Activated CD4-positive, alpha-beta memory T cell treated with anti-CD3 and anti-CD28 coated beads, Interleukin-2, amount 10 ng/mL, durations not matched to agents 7 days and 5 days (primary cell): ENCODE data around the gene GPM6B. TPM values are rescaled to one million over a fixed set of nuclear protein-coding genes. Genes with fewer than 3 reads are reported as not detected.
A peak's percentile ranks its signal among the peaks of the same experiment; 100 is the strongest.

Experiments used
- CTCF ChIA-PET: fragments of 350-600 bp; sonication (Branson Sonifier 250); formaldehyde crosslinking; loops from one replicate; lab custom pipeline; 2021; ENCODE audit warnings: antibody characterized with exemption, inconsistent platforms; lab: Charles Lee
- POLR2A ChIA-PET: fragments of 350-600 bp; sonication (Branson Sonifier 250); formaldehyde crosslinking; loops from one replicate; lab custom pipeline; 2021; ENCODE audit warnings: antibody characterized with exemption; lab: Charles Lee
- DNase-seq: peaks from one replicate; pipeline ENCODE4 v3.0.0-alpha.2; 2020
- H3K27ac Mint-ChIP-seq: one replicate; pipeline ENCODE4 v1.8.0; 2021; ENCODE audit warnings: mild to moderate bottlenecking, mixed read lengths
- H3K27me3 Mint-ChIP-seq: one replicate; pipeline ENCODE4 v1.8.0; 2021; ENCODE audit warnings: mixed read lengths
- H3K36me3 Mint-ChIP-seq: one replicate; pipeline ENCODE4 v1.8.0; 2021; ENCODE audit warnings: low read depth, mixed read lengths
- H3K4me1 Mint-ChIP-seq: one replicate; pipeline ENCODE4 v1.8.0; 2021; ENCODE audit warnings: mixed read lengths
- H3K4me3 Mint-ChIP-seq: one replicate; pipeline ENCODE4 v1.8.0; 2021; ENCODE audit warnings: mild to moderate bottlenecking, mixed read lengths
- H3K9me3 Mint-ChIP-seq: one replicate; pipeline ENCODE4 v1.8.0; 2021; ENCODE audit warnings: mixed read lengths
- total RNA-seq, 2 experiments: library from RNA; stranded (reverse); gene quantifications; one replicate each; pipeline ENCODE4 v1.2.3, GENCODE V29; 2021

The GPM6B gene
- total RNA-seq, 2 experiments from 2014 or later, result not detected

DNA sequence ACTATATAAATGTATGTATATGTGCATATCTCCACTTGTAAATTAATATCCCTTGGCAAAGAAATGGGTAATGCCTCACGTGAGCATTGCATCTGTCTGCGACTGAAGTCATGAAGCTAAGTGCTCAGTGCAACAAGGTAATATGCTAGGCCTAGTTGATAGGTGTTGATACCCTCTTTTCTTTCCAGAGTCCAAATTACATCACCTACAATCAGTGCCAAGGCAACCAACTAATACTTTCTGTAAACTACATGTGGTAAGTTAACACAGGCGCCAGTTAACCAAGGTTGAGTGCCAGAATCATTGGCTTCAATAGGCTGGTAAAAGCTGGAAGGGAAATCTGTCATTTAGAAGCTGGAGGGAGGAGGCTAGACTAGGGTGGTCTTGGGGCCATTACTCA, 41.1 kb downstream of the GPM6B start:
- peaks cover 8% of the 10 kb centered on the region for H3K36me3 Mint-ChIP-seq
- no peak overlapping the region for H3K4me3 Mint-ChIP-seq
- POLR2A ChIA-PET, result no interaction called here
- CTCF ChIA-PET, result interaction anchor here (0.6 kb wide), 2 partner anchors 94 to 484 kb away, joined by 3 read pairs; no protein-coding TSS in a partner anchor
- no peaks in the 10 kb centered on the region for H3K9me3 Mint-ChIP-seq
- no peaks in the 10 kb centered on the region for H3K4me1 Mint-ChIP-seq
- H3K27me3 Mint-ChIP-seq, result no peaks in the 10 kb centered on the region
- H3K27ac Mint-ChIP-seq, result no peak overlapping the region
- no peak for DNase-seq

GRCh38 chrX:13774696-13775095, 42.2 kb downstream of the GPM6B start:
- Mint-ChIP-seq H3K36me3 (peaks cover 19% of the 10 kb centered on the region), H3K27me3 (no peaks in the 10 kb centered on the region), H3K4me3 (no peak overlapping the region), H3K27ac (no peak overlapping the region), H3K9me3 (no peaks in the 10 kb centered on the region), H3K4me1 (no peaks in the 10 kb centered on the region)
- POLR2A ChIA-PET, result no interaction called here
- no peak for DNase-seq
- CTCF ChIA-PET, result no interaction called here

GRCh38 chrX:13770013-13770535, 46.8 kb downstream of the GPM6B start:
- DNase-seq, result no peak
- no peak overlapping the region for H3K27ac Mint-ChIP-seq
- peaks cover 57% of the 10 kb centered on the region for H3K36me3 Mint-ChIP-seq
- no peak overlapping the region for H3K4me3 Mint-ChIP-seq
- ChIA-PET POLR2A (no interaction called here), CTCF (no interaction called here)
- no peaks in the 10 kb centered on the region for H3K4me1 Mint-ChIP-seq
- H3K9me3 Mint-ChIP-seq, result no peaks in the 10 kb centered on the region
- H3K27me3 Mint-ChIP-seq, result no peaks in the 10 kb centered on the region

- Mint-ChIP-seq H3K27ac (no peak overlapping the region), H3K36me3 (peaks cover 48% of the 10 kb centered on the region), H3K4me1 (no peaks in the 10 kb centered on the region), H3K27me3 (no peaks in the 10 kb centered on the region), H3K9me3 (no peaks in the 10 kb centered on the region), H3K4me3 (no peak overlapping the region)
- ChIA-PET CTCF (no interaction called here), POLR2A (no interaction called here)
- DNase-seq, result no peak
Measured at GRCh38 chrX:13768939-13769338, 48.0 kb downstream of the GPM6B start.

GRCh38 chrX:13764765-13765164, 52.1 kb downstream of the GPM6B start:
- CTCF ChIA-PET, result no interaction called here
- POLR2A ChIA-PET, result no interaction called here

DNA sequence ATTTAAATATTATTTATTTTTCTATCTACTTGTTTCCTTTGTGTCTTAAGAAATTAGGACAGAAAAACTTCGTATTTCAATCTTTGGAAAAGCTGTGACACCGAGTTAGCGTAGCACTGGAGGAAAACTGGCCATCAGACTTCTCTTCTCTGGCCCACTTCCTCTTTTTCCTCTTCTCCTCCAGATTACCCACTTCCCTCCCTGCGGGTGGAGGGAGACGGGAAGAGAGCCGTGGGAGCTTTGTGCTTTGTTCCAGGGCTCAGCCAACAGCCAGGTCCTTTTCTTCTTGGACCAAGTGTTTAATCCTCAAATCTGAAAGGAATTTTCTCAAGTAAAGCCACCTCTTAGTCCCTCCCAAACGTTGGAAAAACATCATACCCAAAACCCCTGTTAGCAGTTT, 52.6 kb downstream of the GPM6B start:
- Mint-ChIP-seq H3K36me3 (peaks cover 61% of the 10 kb centered on the region), H3K9me3 (no peaks in the 10 kb centered on the region), H3K27me3 (no peaks in the 10 kb centered on the region), H3K4me3 (no peak overlapping the region), H3K4me1 (peaks cover 10% of the 10 kb centered on the region), H3K27ac (no peak overlapping the region)
- POLR2A ChIA-PET, result no interaction called here
- CTCF ChIA-PET, result no interaction called here
- no peak for DNase-seq

More at GRCh38 chrX:13764765-13765164, 52.1 kb downstream of the GPM6B start:
- H3K27me3 Mint-ChIP-seq, result no peaks in the 10 kb centered on the region
- DNase-seq, result no peak
- no peak overlapping the region for H3K27ac Mint-ChIP-seq
- peaks cover 63% of the 10 kb centered on the region for H3K36me3 Mint-ChIP-seq
- peaks cover 10% of the 10 kb centered on the region for H3K4me1 Mint-ChIP-seq
- H3K9me3 Mint-ChIP-seq, result no peaks in the 10 kb centered on the region
- H3K4me3 Mint-ChIP-seq, result no peak overlapping the region

DNA sequence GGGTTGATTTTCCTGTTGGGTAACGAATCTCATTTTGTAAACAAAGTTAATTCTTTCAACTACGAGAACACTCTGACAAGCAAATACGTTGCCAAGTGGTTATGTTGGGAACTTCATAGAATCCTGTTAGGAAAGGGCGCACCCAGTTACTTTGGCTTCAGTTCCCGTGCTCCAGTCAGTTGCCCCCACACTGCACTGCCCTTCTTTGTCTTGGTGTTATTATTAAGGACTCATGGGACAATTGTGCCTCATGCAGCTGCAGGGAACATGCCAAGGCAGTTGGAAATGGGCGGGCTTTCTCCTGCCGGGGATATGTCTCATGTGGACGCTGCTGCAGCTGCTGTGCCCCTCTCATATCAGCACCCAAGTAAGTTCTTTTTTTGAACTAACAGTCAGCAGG, 53.4 kb downstream of the GPM6B start:
- peaks cover 58% of the 10 kb centered on the region for H3K36me3 Mint-ChIP-seq
- POLR2A ChIA-PET, result no interaction called here

DNA sequence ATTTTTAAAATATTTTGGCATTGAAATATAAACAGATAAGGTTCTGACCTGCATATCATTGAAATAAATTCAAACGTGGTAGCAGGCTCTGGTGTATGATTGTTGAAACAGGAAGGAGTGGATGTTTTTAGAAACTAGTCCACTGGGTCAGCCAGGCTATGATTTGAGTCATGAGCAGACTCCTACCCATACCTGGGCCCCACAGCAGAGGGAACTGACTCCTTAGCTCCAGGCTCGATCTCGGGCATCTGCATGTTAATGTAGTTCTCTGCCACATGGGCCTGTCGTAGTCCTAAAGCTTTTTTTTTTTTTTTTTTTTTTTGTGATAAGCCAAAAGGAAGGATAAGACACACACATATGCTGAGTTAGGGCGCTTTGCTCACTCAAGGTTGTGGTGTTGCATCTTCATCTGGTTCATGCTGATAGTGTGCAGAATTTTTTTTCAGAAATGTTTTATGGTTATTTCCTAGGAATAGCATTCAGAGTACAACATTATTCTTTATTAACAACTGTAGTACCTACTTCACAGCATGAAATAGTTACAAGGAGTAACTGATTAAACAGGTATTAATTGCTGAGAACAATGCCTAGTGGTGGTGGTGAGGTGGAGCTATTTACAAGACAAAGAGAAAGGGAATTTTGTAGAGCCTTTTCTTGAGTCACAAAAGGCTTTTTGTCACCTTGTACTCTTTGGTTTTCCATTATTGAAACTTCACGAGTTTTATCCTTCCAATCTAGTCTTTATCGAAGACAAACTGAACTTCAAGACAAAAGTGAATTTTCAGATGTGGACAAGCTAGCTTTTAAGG, 55.1 kb downstream of the GPM6B start:
- CTCF ChIA-PET, result interaction anchor here (1.2 to 1.3 kb wide), 2 partner anchors 11 to 27 kb away, joined by 3 to 4 read pairs; partner anchors contain the start of genes OFD1 and TRAPPC2
- H3K36me3 Mint-ChIP-seq, result peaks cover 56% of the 10 kb centered on the region
- peaks cover 12% of the 10 kb centered on the region for H3K4me1 Mint-ChIP-seq
- no peak overlapping the region for H3K27ac Mint-ChIP-seq
- no peak overlapping the region for H3K4me3 Mint-ChIP-seq
- H3K27me3 Mint-ChIP-seq, result no peaks in the 10 kb centered on the region
- H3K9me3 Mint-ChIP-seq, result no peaks in the 10 kb centered on the region
- POLR2A ChIA-PET, result no interaction called here
- DNase-seq, result no peak

More for the DNA sequence above, 53.4 kb downstream of the GPM6B start:
- no peak for DNase-seq
- Mint-ChIP-seq H3K9me3 (no peaks in the 10 kb centered on the region), H3K4me3 (no peak overlapping the region), H3K4me1 (peaks cover 12% of the 10 kb centered on the region), H3K27ac (no peak overlapping the region), H3K27me3 (no peaks in the 10 kb centered on the region)
- CTCF ChIA-PET, result no interaction called here

DNA sequence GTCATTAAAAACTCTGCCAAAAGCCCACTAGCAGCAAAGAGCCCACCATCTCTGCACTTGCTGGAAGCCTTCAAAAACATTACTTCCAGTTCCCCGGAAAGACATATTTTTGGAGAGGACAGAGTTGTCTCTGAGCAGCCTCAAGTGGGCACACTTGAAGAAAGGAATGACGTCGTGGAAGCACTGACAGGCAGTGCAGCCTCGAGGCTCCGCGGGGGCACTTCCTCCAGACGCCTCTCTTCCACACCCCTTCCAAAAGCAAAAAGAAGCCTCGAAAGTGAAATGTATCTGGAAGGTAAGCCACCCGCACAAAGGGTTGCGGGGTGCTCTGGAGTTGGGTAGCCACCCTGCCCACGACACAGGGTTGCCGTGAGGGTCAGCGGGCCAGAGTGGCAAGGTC, 56.5 kb downstream of the GPM6B start:
- no peaks in the 10 kb centered on the region for H3K27me3 Mint-ChIP-seq
- DNase-seq, result no peak
- POLR2A ChIA-PET, result no interaction called here
- no peak overlapping the region for H3K27ac Mint-ChIP-seq
- H3K4me1 Mint-ChIP-seq, result peaks cover 15% of the 10 kb centered on the region
- H3K36me3 Mint-ChIP-seq, result peaks cover 46% of the 10 kb centered on the region
- CTCF ChIA-PET, result interaction anchor here (1.2 kb wide), 1 partner anchor 9 kb away, joined by 4 read pairs; no protein-coding TSS in a partner anchor
- no peaks in the 10 kb centered on the region for H3K9me3 Mint-ChIP-seq
- H3K4me3 Mint-ChIP-seq, result no peak overlapping the region

DNA sequence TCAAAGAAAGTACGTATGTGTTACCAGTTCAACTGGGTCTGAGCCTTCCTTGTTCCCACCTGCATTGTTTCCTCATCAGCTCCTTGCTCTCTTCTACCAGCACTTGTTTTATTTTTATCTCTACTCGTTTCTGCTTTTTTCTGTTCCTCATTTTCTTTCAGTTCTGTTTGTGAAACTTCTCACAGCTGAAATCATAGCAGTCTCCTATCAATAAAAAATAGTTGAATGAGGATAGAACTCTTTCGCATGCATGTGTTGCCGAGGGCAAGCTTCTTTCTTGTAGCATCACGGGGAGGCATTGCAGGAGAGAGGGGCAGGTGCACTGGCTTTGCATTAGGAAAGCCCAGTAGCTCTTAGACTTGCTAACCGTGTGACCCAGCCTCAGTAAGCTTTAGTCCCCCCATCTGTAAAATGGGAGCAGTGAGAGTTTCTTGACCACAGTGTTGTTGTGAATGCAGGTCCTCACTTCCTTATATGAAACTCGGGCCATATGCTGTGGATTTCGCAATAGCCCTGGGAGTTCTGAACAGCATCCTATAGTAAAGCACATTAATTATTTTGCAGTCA, 57.7 kb downstream of the GPM6B start:
- peaks cover 24% of the 10 kb centered on the region for H3K4me1 Mint-ChIP-seq
- DNase-seq, result no peak
- H3K27me3 Mint-ChIP-seq, result no peaks in the 10 kb centered on the region
- peaks cover 48% of the 10 kb centered on the region for H3K36me3 Mint-ChIP-seq
- CTCF ChIA-PET, result no interaction called here
- H3K4me3 Mint-ChIP-seq, result no peak overlapping the region
- POLR2A ChIA-PET, result no interaction called here
- no peak overlapping the region for H3K27ac Mint-ChIP-seq
- no peaks in the 10 kb centered on the region for H3K9me3 Mint-ChIP-seq

DNA sequence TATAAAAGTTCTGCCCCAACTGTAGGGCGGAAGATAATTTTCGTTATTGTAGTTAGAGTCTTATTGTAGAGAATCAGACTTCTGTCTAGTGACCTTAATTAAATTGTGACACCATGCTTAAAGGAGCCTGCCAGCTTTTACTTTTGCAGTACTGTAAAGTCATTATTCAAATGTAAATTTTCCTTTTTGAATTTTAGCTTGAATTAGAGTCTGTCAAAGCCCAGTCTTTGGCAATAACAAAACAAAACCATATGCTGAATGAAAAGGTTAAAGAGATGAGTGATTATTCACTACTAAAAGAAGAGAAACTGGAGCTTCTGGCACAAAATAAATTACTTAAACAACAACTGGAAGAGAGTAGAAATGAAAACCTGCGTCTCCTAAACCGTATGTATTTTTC, 60.5 kb downstream of the GPM6B start:
- CTCF ChIA-PET, result interaction anchor here (2.0 kb wide), 1 partner anchor 68 kb away, joined by 4 read pairs; the partner anchor contains the start of gene RAB9A
- H3K27me3 Mint-ChIP-seq, result no peaks in the 10 kb centered on the region

DNA sequence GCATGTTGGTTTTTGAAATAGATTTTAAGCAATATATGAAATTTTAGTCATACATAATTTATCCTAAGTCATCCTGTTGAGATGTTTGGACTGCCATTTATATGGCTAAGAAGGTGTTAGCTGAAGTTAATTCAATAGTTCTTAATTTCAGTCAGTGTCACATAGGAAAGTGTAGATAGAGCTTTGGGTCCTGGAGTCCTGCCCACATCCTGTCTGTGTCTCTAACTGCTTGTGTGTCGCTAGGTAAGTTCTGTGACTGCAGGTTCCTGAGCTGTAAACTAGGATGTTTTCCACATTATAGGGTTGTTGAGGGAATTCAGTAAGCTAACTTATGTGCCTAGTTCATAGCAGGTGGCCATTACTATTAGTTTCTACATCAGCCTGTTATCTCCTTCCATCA, 61.6 kb downstream of the GPM6B start:
- Mint-ChIP-seq H3K27me3 (no peaks in the 10 kb centered on the region), H3K4me1 (peaks cover 32% of the 10 kb centered on the region), H3K27ac (no peak overlapping the region), H3K4me3 (no peak overlapping the region), H3K9me3 (no peaks in the 10 kb centered on the region), H3K36me3 (peaks cover 42% of the 10 kb centered on the region)
- ChIA-PET POLR2A (interaction anchor here (1.0 to 1.9 kb wide), 4 partner anchors 13 to 274 kb away, joined by 3 to 15 read pairs (median 4); partner anchors contain the start of genes GEMIN8, OFD1 and TRAPPC2), CTCF (interaction anchor here (0.8 to 2.0 kb wide), 4 partner anchors 20 to 277 kb away, joined by 3 to 5 read pairs (median 4); partner anchors contain the start of genes OFD1 and RAB9A)
- DNase-seq, result peak; percentile 23

More for the DNA sequence above, 60.5 kb downstream of the GPM6B start:
- H3K4me1 Mint-ChIP-seq, result peaks cover 31% of the 10 kb centered on the region
- DNase-seq, result no peak
- H3K4me3 Mint-ChIP-seq, result no peak overlapping the region
- H3K9me3 Mint-ChIP-seq, result no peaks in the 10 kb centered on the region
- H3K36me3 Mint-ChIP-seq, result peaks cover 48% of the 10 kb centered on the region
- no peak overlapping the region for H3K27ac Mint-ChIP-seq
- POLR2A ChIA-PET, result interaction anchor here (0.6 to 1.9 kb wide), 2 partner anchors 20 to 273 kb away, joined by 3 to 5 read pairs; partner anchors contain the start of gene GEMIN8

DNA sequence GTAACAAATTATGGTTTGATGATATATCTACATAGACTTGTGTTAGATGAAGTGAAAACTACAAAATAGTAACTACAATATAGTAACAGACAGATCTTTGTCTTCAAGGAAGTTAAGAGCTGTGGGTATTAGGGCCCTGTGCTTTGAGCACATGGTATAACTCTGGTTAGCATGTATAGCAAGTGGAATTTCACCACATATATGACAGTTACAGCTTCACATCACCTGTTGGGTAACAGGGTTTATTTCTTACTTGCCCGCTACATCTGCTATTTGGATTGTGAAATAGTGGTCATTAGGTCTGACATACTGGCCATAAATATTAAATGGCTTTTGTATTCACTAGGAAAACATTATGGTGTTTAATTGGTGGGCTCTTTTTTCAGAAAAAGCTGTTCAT, 62.1 kb downstream of the GPM6B start:
- H3K4me1 Mint-ChIP-seq, result peaks cover 36% of the 10 kb centered on the region
- ChIA-PET POLR2A (interaction anchor here (1.0 to 1.9 kb wide), 4 partner anchors 12 to 275 kb away, joined by 3 to 15 read pairs (median 4); partner anchors contain the start of genes GEMIN8, OFD1 and TRAPPC2), CTCF (interaction anchor here (0.6 to 2.0 kb wide), 5 partner anchors 20 to 1282 kb away, joined by 3 to 5 read pairs (median 3); partner anchors contain the start of genes OFD1 and RAB9A)
- H3K4me3 Mint-ChIP-seq, result no peak overlapping the region
- H3K9me3 Mint-ChIP-seq, result no peaks in the 10 kb centered on the region
- DNase-seq, result no peak
- H3K36me3 Mint-ChIP-seq, result peaks cover 43% of the 10 kb centered on the region
- no peak overlapping the region for H3K27ac Mint-ChIP-seq
- no peaks in the 10 kb centered on the region for H3K27me3 Mint-ChIP-seq
